OCI-LY7 (cell line): ENCODE results near the gene AICDA. TPM values are rescaled to one million over a fixed set of nuclear protein-coding genes. Genes with fewer than 3 reads are reported as not detected.
"Not testable (repeated sequence)": the region's sequence is repeated elsewhere in the genome, so short reads cannot be mapped to it uniquely, and the experiment has no call there.

Experiments
- BruUV-seq: library from RNA; stranded (reverse); fragments of 400-500 nt; replicated peaks from 2 replicates; lab custom pipeline; 2021; lab: Mats Ljungman, UMichigan
- CTCF ChIA-PET: fragments of 300-600 bp; sonication (Branson Sonifier 250); formaldehyde crosslinking; loops from one replicate; lab custom pipeline; 2022; ENCODE audit warnings: antibody characterized with exemption; ENCODE audit not compliant: unreplicated experiment; lab: Charles Lee
- POLR2A ChIA-PET: fragments of 300-600 bp; sonication (Branson Sonifier 250); formaldehyde crosslinking; loops from one replicate; lab custom pipeline; 2022; ENCODE audit warnings: antibody characterized with exemption; lab: Charles Lee
- DNase-seq: peaks from one replicate; pipeline ENCODE4 v3.0.0-alpha.2; 2015; ENCODE audit warnings: low spot score
- H2AFZ ChIP-seq: fragments of 200-600 bp; sonication (generic), shearing (Covaris generic); 2 replicates; pipeline ENCODE4 v1.6.1; 2014; ENCODE audit warnings: mild to moderate bottlenecking, antibody characterized with exemption, low read length, moderate library complexity
- H3K27ac ChIP-seq: fragments of 200-600 bp; sonication (generic); 2 replicates; pipeline ENCODE4 v1.5.1; 2014; ENCODE audit warnings: mixed run types, low read depth, mild to moderate bottlenecking, moderate library complexity, low read length, inconsistent platforms; ENCODE audit not compliant: poor library complexity, severe bottlenecking
- H3K36me3 ChIP-seq: fragments of 200-600 bp; sonication (generic); 2 replicates; pipeline ENCODE4 v1.6.1; 2014; ENCODE audit warnings: mild to moderate bottlenecking, antibody characterized with exemption, low read length, moderate library complexity, mixed read lengths; ENCODE audit not compliant: insufficient read depth
- H3K4me1 ChIP-seq: fragments of 200-600 bp; sonication (generic); 2 replicates; pipeline ENCODE4 v1.5.1; 2014; ENCODE audit warnings: mild to moderate bottlenecking, low read length; ENCODE audit not compliant: insufficient read depth, poor library complexity, severe bottlenecking
- H3K4me2 ChIP-seq: fragments of 200-600 bp; sonication (generic); 2 replicates; pipeline ENCODE4 v1.6.1; 2014; ENCODE audit warnings: mild to moderate bottlenecking, low read length
- H3K4me3 ChIP-seq: fragments of 200-600 bp; sonication (generic); 2 replicates; pipeline ENCODE4 v1.5.1; 2014; ENCODE audit warnings: mild to moderate bottlenecking, low read depth, low read length; ENCODE audit not compliant: poor library complexity, severe bottlenecking
- H3K79me2 ChIP-seq: fragments of 200-600 bp; sonication (generic); 2 replicates; pipeline ENCODE4 v1.6.1; 2016; ENCODE audit warnings: low read depth, mild to moderate bottlenecking, low read length, moderate library complexity, mixed read lengths; ENCODE audit not compliant: insufficient read depth
- H3K9me2 ChIP-seq: fragments of 200-600 bp; sonication (generic); 2 replicates; pipeline ENCODE4 v1.6.1; 2016; ENCODE audit warnings: mild to moderate bottlenecking, low read length, mixed read lengths; ENCODE audit not compliant: insufficient read depth
- H3K9me3 ChIP-seq: fragments of 200-600 bp; sonication (generic); 2 replicates; pipeline ENCODE4 v1.6.1; 2014; ENCODE audit warnings: mild to moderate bottlenecking, mixed run types, low read length, mixed read lengths
- H4K20me1 ChIP-seq: fragments of 200-600 bp; sonication (generic); 2 replicates; pipeline ENCODE4 v1.6.1; 2014; ENCODE audit warnings: mild to moderate bottlenecking, antibody characterized with exemption, low read length, moderate library complexity, mixed read lengths; ENCODE audit not compliant: insufficient read depth
- CTCF ChIP-seq: fragments of 200-600 bp; sonication (generic); conservative IDR thresholded peaks from 2 replicates; pipeline ENCODE4 v1.5.1; 2014; ENCODE audit warnings: mild to moderate bottlenecking, antibody characterized with exemption, low read length, moderate library complexity, mixed read lengths
- EZH2phosphoT487 ChIP-seq: fragments of 200-600 bp; sonication (generic); IDR thresholded peaks from 2 replicates; pipeline ENCODE4 v1.6.1; 2018; ENCODE audit warnings: low read depth, borderline replicate concordance, mild to moderate bottlenecking, mixed run types, antibody characterized with exemption, low read length, moderate library complexity, mixed read lengths
- intact Hi-C: fragments of 100-400 bp; cut with micrococcal nuclease; formaldehyde crosslinking; loops from one replicate; pipeline ENCODE4 v1.10.0; 2022; ENCODE audit not compliant: unreplicated experiment
- total RNA-seq, 2 experiments: library from RNA; depleted of rRNA in 1 of 2; stranded (reverse); fragments of >200 nt in 1 of 2; shearing (Covaris generic) in 1 of 2; gene quantifications; 2 replicates each; pipeline ENCODE4 v1.2.3, GENCODE V29; 2014 to 2022

AICDA gene
- total RNA-seq, 2 experiments from 2014 or later = 32.4 to 38.5 TPM

- DNase-seq = no peak
- no TSS peak for BruUV-seq
- H3K9me3 ChIP-seq = peaks cover 7% of the 10 kb centered on the region
- no peaks in the 10 kb centered on the region for H3K36me3 ChIP-seq
- H2AFZ ChIP-seq = no peak overlapping the region
- intact Hi-C loops = no loop called here
- H3K9me2 ChIP-seq = no peaks in the 10 kb centered on the region
- H3K4me3 ChIP-seq = no peak overlapping the region
- no peaks in the 10 kb centered on the region for H3K79me2 ChIP-seq
- ChIA-PET POLR2A (interaction anchor here (0.6 to 1.2 kb wide), 2 partner anchors 15 to 17 kb away, joined by 4 read pairs; no protein-coding TSS in a partner anchor), CTCF (no interaction called here)
- peaks cover 10% of the 10 kb centered on the region for H3K4me1 ChIP-seq
- H3K4me2 ChIP-seq = no peak overlapping the region
- no peak for TF ChIP-seq EZH2phosphoT487
- TF ChIP-seq CTCF = no peak
- no peaks in the 10 kb centered on the region for H4K20me1 ChIP-seq
- H3K27ac ChIP-seq = no peak overlapping the region
Measured at GRCh38 chr12:8572507-8572906, 40.2 kb downstream of the AICDA start.

DNA sequence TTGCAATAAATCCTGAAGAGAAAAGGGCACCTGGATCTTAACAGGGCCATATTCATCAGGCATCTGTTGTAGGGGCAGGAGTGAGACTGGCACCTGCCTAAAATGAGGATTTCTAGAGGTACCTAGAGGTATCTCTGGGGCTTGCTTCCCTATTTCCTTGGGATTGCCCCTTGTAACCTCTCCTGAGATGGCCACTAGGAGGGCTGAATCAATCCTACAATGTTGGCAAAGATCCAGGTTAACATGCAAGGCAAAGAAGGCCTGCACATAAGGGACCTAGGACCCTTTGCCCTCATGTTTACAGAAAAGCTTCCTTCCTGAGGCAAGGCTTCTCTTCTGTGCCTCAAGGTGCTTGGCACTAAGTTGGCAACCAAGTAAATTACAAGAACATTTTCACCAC, 46.1 kb downstream of the AICDA start:
- no peaks in the 10 kb centered on the region; the same call in 1 of the 2 replicates for H3K36me3 ChIP-seq
- DNase-seq = no peak
- no peak overlapping the region for H3K4me3 ChIP-seq
- H4K20me1 ChIP-seq = no peaks in the 10 kb centered on the region
- no peaks in the 10 kb centered on the region for H3K4me1 ChIP-seq
- H3K79me2 ChIP-seq = no peaks in the 10 kb centered on the region
- peaks cover 38% of the 10 kb centered on the region for H3K9me3 ChIP-seq
- TF ChIP-seq EZH2phosphoT487 (no peak), CTCF (no peak)
- intact Hi-C loops = no loop called here
- no peak overlapping the region for H2AFZ ChIP-seq
- ChIA-PET POLR2A (interaction anchor here (0.7 kb wide), 1 partner anchor 188 kb away, joined by 3 read pairs; no protein-coding TSS in a partner anchor), CTCF (no interaction called here)
- no peak overlapping the region for H3K27ac ChIP-seq
- no peaks in the 10 kb centered on the region for H3K9me2 ChIP-seq
- no TSS peak for BruUV-seq
- no peak overlapping the region for H3K4me2 ChIP-seq

- POLR2A ChIA-PET = interaction anchor here (0.7 to 1.2 kb wide), 2 partner anchors 20 to 188 kb away, joined by 3 to 4 read pairs; no protein-coding TSS in a partner anchor
- intact Hi-C loops, H2AFZ ChIP-seq, CTCF ChIA-PET, H3K4me3 ChIP-seq, H3K9me2 ChIP-seq, H3K36me3 ChIP-seq, DNase-seq, H3K4me1 ChIP-seq, H4K20me1 ChIP-seq, H3K4me2 ChIP-seq, BruUV-seq, H3K27ac ChIP-seq, H3K79me2 ChIP-seq: not testable (repeated sequence)
- H3K9me3 ChIP-seq = peaks cover 42% of the 10 kb centered on the region
Measured at GRCh38 chr12:8566052-8566451, 46.6 kb downstream of the AICDA start.
